ENCODE measurements around the gene SIPA1L2.

DNA sequence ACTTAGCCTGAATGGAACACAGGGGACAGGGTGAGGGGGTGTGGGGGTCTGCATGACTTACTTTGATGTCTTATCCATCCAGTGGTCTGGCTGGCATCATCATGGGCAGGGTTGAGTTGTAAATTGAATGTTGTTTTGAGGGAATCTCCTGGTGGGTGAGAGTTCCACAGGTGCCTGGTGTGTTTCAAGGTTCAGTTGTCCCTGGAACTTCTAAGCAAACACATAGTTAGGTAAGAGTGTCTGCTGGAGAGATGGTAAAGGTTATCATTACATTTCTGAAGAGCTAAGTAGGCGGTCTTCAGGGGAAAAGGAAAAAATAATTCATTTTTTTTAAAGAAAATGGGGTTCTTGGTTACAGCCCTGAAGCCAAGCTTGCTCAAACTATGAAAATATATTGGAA lies 46.0 kb upstream of the SIPA1L2 start:
- TF ChIP-seq POLR2A (IDR thresholded peaks at IDR 0.05) (no peak), POLR2AphosphoS5 (IDR thresholded peaks at IDR 0.05; ENCODE audit: insufficient read depth in 1 of 2, low read depth in 1 of 2) (no peak)
- TF ChIP-seq, protein P1, sequence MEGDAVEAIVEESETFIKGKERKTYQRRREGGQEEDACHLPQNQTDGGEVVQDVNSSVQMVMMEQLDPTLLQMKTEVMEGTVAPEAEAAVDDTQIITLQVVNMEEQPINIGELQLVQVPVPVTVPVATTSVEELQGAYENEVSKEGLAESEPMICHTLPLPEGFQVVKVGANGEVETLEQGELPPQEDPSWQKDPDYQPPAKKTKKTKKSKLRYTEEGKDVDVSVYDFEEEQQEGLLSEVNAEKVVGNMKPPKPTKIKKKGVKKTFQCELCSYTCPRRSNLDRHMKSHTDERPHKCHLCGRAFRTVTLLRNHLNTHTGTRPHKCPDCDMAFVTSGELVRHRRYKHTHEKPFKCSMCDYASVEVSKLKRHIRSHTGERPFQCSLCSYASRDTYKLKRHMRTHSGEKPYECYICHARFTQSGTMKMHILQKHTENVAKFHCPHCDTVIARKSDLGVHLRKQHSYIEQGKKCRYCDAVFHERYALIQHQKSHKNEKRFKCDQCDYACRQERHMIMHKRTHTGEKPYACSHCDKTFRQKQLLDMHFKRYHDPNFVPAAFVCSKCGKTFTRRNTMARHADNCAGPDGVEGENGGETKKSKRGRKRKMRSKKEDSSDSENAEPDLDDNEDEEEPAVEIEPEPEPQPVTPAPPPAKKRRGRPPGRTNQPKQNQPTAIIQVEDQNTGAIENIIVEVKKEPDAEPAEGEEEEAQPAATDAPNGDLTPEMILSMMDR (IDR thresholded peaks at IDR 0.05), result no peak

Data from vagina (tissue), 2 donors.